Smooth muscle cell (in vitro differentiated cells): ENCODE measurements around the gene LEAP2. TPM values are rescaled to one million over a fixed set of nuclear protein-coding genes. Genes with fewer than 3 reads are reported as not detected.

ENCODE experiments used
- DNase-seq: peaks from one replicate; lab custom pipeline; 2025; ENCODE audit not compliant: unreplicated experiment; lab: John Stamatoyannopoulos, UW
- H2AFZ ChIP-seq: fragments of 200-600 bp; sonication (generic); 2 replicates; pipeline ENCODE4 v1.6.0; 2016; ENCODE audit warnings: antibody characterized with exemption, low read depth, mild to moderate bottlenecking
- H3F3A ChIP-seq: fragments of 200-600 bp; sonication (generic); 2 replicates; pipeline ENCODE4 v1.6.0; 2017; ENCODE audit warnings: antibody characterized with exemption, low read depth
- H3K27ac ChIP-seq: fragments of 200-600 bp; sonication (generic); 2 replicates; pipeline ENCODE4 v1.5.1; 2016; ENCODE audit warnings: low read depth, mild to moderate bottlenecking
- H3K27me3 ChIP-seq: fragments of 200-600 bp; sonication (generic); 2 replicates; pipeline ENCODE4 v1.6.1; 2016; ENCODE audit warnings: low read depth, mild to moderate bottlenecking
- H3K36me3 ChIP-seq: fragments of 200-600 bp; sonication (generic); 2 replicates; pipeline ENCODE4 v1.5.1; 2016; ENCODE audit warnings: low read depth
- H3K4me1 ChIP-seq: fragments of 200-600 bp; sonication (generic); 2 replicates; pipeline ENCODE4 v1.5.1; 2016; ENCODE audit warnings: low read depth
- H3K4me2 ChIP-seq: fragments of 200-600 bp; sonication (generic); 2 replicates; pipeline ENCODE4 v1.6.0; 2016; ENCODE audit warnings: mild to moderate bottlenecking
- H3K4me3 ChIP-seq: fragments of 200-600 bp; sonication (generic); 2 replicates; pipeline ENCODE4 v1.5.1; 2016; ENCODE audit warnings: mild to moderate bottlenecking
- H3K79me2 ChIP-seq: fragments of 200-600 bp; sonication (generic); 2 replicates; pipeline ENCODE4 v1.6.0; 2016; ENCODE audit warnings: low read depth, mild to moderate bottlenecking
- H3K9ac ChIP-seq: fragments of 200-600 bp; sonication (generic); 2 replicates; pipeline ENCODE4 v1.6.0; 2016; ENCODE audit warnings: low read depth
- H3K9me3 ChIP-seq: fragments of 200-600 bp; sonication (generic); replicated peaks from 2 replicates; pipeline ENCODE4 v1.5.1; 2016; ENCODE audit warnings: low read depth
- H4K20me1 ChIP-seq: fragments of 200-600 bp; sonication (generic); 2 replicates; pipeline ENCODE4 v1.6.0; 2016; ENCODE audit warnings: low read depth
- WGBS: methylation state at CpG from one replicate; pipeline ENCODE4 v1.1.7; 2016; ENCODE audit warnings: low lambda C conversion rate; 5-methylcytosine and 5-hydroxymethylcytosine counted together
- polyA plus RNA-seq: library from polyadenylated mRNA; unstranded; fragments of >200 nt; fragmentation: Nextera tagmentation; extraction: Ambion mirVana; gene quantifications from 2 replicates; pipeline ENCODE4 v1.2.1, GENCODE V29; 2016
- total RNA-seq: library from RNA; depleted of rRNA; stranded (reverse); fragments of >200 nt; gene quantifications from 2 replicates; pipeline ENCODE4 v1.2.3, GENCODE V29; 2014
- TF ChIP-seq, protein P1 (sequence below): fragments of 200-600 bp; sonication (generic); IDR thresholded peaks from 2 replicates; pipeline ENCODE4 v1.5.1; 2017; ENCODE audit warnings: borderline replicate concordance, mild to moderate bottlenecking, antibody characterized with exemption; ENCODE audit not compliant: insufficient read depth, poor library complexity, severe bottlenecking

LEAP2 gene
- total and polyA plus RNA-seq, 2 experiments from 2014 or later = 0.27 to 0.55 TPM

DNA sequence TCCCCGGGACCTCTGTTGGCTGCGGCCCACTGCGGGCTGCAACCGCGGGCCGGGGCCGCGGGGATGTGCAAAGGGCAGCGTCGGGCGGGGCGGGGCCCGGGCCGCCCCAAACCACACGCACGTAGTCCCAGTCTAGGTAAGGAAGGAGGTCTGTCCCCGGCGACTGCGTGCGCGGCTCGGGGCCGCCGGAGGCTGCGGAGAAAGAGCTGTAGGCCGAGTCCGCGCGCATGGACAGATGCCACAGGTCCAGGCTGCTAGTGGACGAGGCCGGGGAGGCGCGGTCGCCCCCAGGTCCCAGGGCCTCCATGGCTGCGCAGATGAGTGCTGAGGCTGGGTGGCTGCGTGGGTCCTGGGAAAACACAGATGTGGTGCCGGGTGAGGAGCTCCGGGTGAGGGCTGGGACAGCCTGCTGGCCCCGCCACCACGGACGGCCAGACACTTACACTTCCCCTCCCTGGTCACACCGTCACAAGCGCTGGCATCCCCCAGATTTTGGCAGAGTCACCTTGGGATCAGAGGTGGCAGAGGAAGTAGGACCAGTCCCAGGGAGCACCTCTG lies 47.6 kb upstream of the LEAP2 start:
- Histone ChIP-seq H3K36me3 (no peaks in the 10 kb centered on the region), H3K4me1 (peaks cover 11% of the 10 kb centered on the region), H3F3A (no peaks in the 10 kb centered on the region), H3K9ac (no peak overlapping the region), H3K4me3 (peak overlapping the region; percentile 38), H3K4me2 (peak overlapping the region; percentile 85), H3K27me3 (peaks cover 2% of the 10 kb centered on the region), H3K79me2 (no peaks in the 10 kb centered on the region), H2AFZ (peak overlapping the region; percentile 72), H3K9me3 (no peaks in the 10 kb centered on the region), H3K27ac (no peak overlapping the region), H4K20me1 (no peaks in the 10 kb centered on the region)
- TF ChIP-seq, protein P1, sequence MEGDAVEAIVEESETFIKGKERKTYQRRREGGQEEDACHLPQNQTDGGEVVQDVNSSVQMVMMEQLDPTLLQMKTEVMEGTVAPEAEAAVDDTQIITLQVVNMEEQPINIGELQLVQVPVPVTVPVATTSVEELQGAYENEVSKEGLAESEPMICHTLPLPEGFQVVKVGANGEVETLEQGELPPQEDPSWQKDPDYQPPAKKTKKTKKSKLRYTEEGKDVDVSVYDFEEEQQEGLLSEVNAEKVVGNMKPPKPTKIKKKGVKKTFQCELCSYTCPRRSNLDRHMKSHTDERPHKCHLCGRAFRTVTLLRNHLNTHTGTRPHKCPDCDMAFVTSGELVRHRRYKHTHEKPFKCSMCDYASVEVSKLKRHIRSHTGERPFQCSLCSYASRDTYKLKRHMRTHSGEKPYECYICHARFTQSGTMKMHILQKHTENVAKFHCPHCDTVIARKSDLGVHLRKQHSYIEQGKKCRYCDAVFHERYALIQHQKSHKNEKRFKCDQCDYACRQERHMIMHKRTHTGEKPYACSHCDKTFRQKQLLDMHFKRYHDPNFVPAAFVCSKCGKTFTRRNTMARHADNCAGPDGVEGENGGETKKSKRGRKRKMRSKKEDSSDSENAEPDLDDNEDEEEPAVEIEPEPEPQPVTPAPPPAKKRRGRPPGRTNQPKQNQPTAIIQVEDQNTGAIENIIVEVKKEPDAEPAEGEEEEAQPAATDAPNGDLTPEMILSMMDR = no peak
- 28% methylated on average over 34 of the region's 43 CpGs for WGBS
- DNase-seq = no peak

DNA sequence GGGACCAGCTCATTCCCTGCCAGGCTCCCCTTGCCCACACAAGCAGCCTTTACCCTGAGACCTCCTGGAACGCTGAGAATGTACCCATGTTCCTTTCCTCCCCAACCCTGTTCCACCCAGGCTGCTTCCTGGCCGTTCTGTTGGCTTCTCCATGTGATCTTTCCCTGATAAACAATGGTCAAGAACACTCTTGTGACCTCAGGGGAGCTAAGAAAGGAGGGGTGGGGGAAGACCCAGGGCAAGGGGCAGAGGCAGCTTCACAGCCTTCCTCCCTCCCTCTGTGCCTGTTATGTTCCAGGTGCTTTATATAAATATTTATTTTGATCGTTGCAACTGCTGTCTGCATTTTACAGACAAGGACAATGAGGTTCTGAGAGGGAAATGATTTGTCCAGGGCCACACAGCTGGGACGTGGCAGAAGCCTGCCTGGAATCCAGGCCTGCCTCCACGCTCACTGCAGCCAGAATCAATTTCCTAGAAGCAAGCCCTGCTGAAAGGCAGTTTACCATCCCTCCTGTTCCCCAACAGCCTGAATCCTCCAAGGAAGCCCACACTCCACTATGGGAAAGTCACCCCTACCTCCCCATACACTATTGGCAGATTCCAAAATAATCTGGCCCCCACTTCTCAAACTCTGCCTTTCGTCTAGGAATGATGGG lies 46.9 kb upstream of the LEAP2 start:
- Histone ChIP-seq H3F3A (no peaks in the 10 kb centered on the region), H3K79me2 (no peaks in the 10 kb centered on the region), H3K4me3 (no peak overlapping the region), H4K20me1 (no peaks in the 10 kb centered on the region), H3K36me3 (no peaks in the 10 kb centered on the region), H3K27ac (no peak overlapping the region), H3K9me3 (no peaks in the 10 kb centered on the region), H3K4me1 (peaks cover 11% of the 10 kb centered on the region), H3K4me2 (no peak overlapping the region), H3K9ac (no peak overlapping the region), H2AFZ (no peak overlapping the region), H3K27me3 (peaks cover 2% of the 10 kb centered on the region)
- DNase-seq = no peak
- TF ChIP-seq, protein P1 = no peak
- WGBS = 79% methylated on average over 6 of the region's 6 CpGs

DNA sequence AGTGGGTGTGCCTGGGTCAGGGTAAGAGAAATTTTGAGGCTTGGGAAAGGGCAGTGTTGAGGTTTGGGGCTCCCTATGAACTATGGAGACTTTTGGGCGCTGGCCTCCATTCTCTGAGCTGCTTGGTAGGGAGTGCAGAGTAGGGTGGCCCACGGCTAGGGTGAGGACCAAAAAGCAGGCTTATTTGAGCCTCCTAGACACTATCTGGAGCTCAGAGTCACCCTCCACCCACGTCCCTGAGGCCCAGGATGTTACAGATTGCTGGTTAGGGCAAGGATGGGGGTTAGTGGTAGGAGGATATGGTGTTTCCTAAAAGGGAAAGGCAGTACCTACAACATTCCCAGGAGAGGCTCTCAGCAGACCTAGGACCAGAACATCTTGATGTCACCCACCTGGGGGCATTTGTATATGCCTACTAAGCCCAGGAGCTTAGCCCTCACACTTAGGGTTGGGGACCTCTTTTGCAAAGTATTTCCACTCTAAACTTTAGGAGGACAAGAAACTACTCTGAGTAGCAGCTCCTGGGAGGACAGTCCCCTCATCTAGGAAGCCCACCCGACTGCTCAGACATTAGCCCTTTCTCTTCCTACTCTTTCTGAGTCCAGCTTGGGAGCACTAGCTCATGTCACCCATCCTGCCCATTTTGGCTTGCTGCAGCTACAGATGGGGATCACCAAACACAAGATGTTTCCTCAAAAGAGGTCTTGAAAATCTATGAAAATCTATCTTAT lies 45.4 kb upstream of the LEAP2 start:
- no peak overlapping the region for H3K9ac ChIP-seq
- peaks cover 2% of the 10 kb centered on the region for H3K27me3 ChIP-seq
- no peaks in the 10 kb centered on the region for H4K20me1 ChIP-seq
- no peaks in the 10 kb centered on the region for H3K9me3 ChIP-seq
- H2AFZ ChIP-seq = no peak overlapping the region
- H3F3A ChIP-seq = no peaks in the 10 kb centered on the region
- H3K4me1 ChIP-seq = peaks cover 11% of the 10 kb centered on the region
- no peak overlapping the region for H3K4me3 ChIP-seq
- DNase-seq = no peak
- TF ChIP-seq, protein P1 = no peak
- WGBS = 95% methylated on average over 4 of the region's 4 CpGs
- H3K79me2 ChIP-seq = no peaks in the 10 kb centered on the region
- H3K36me3 ChIP-seq = no peaks in the 10 kb centered on the region
- H3K27ac ChIP-seq = no peak overlapping the region
- no peak overlapping the region for H3K4me2 ChIP-seq
